Calu3 (cell line): ENCODE measurements around the gene LRMDA. TPM values are rescaled to one million over a fixed set of nuclear protein-coding genes. Genes with fewer than 3 reads are reported as not detected.

Experiments used
- BruUV-seq: library from RNA; stranded (reverse); fragments of 400-500 nt; replicated peaks from 2 replicates; lab custom pipeline; 2021; lab: Mats Ljungman, UMichigan
- CTCF ChIA-PET: fragments of 300-600 bp; sonication (Branson Sonifier 250); formaldehyde crosslinking; loops from one replicate; lab custom pipeline; 2022; ENCODE audit warnings: antibody characterized with exemption; lab: Charles Lee
- DNase-seq: peaks from one replicate; pipeline ENCODE4 v3.0.0; 2022
- H3K27ac Mint-ChIP-seq: one replicate; pipeline ENCODE4 v1.8.0; 2022; ENCODE audit warnings: mixed read lengths; ENCODE audit not compliant: unreplicated experiment
- H3K27me3 Mint-ChIP-seq: one replicate; pipeline ENCODE4 v1.8.0; 2022; ENCODE audit warnings: mixed read lengths; ENCODE audit not compliant: unreplicated experiment
- H3K36me3 Mint-ChIP-seq: one replicate; pipeline ENCODE4 v1.8.0; 2022; ENCODE audit warnings: mild to moderate bottlenecking, moderate library complexity, mixed read lengths; ENCODE audit not compliant: insufficient read depth, unreplicated experiment
- H3K4me1 Mint-ChIP-seq: one replicate; pipeline ENCODE4 v1.8.0; 2022; ENCODE audit warnings: mild to moderate bottlenecking, low read depth, mixed read lengths; ENCODE audit not compliant: unreplicated experiment
- H3K4me3 Mint-ChIP-seq: one replicate; pipeline ENCODE4 v1.8.0; 2022; ENCODE audit warnings: mild to moderate bottlenecking, low read depth, moderate library complexity, mixed read lengths; ENCODE audit not compliant: unreplicated experiment
- H3K9me3 Mint-ChIP-seq: one replicate; pipeline ENCODE4 v1.8.0; 2022; ENCODE audit warnings: low read depth, mixed read lengths; ENCODE audit not compliant: unreplicated experiment
- CTCF ChIP-seq: fragments of 200-600 bp; IDR thresholded peaks from one replicate; pipeline ENCODE4 v1.8.0; 2022; ENCODE audit warnings: antibody characterized with exemption; ENCODE audit not compliant: unreplicated experiment
- intact Hi-C: fragments of 100-400 bp; cut with micrococcal nuclease; formaldehyde crosslinking; loops from one replicate; pipeline ENCODE4 v1.10.0; 2022; ENCODE audit not compliant: unreplicated experiment
- total RNA-seq: library from RNA; stranded (reverse); gene quantifications from 2 replicates; pipeline ENCODE4 v1.2.3, GENCODE V29; 2022

The LRMDA gene
- total RNA-seq, 1 experiment from 2014 or later, result 7.6 TPM

GRCh38 chr10:75505293-75505692, 73.9 kb downstream of the LRMDA start:
- DNase-seq, result no peak
- CTCF ChIA-PET, result no interaction called here
- Mint-ChIP-seq H3K9me3 (no peaks in the 10 kb centered on the region), H3K4me1 (no peaks in the 10 kb centered on the region), H3K36me3 (no peaks in the 10 kb centered on the region), H3K27me3 (peaks cover 17% of the 10 kb centered on the region), H3K27ac (no peak overlapping the region), H3K4me3 (no peak overlapping the region)
- BruUV-seq, result no TSS peak
- intact Hi-C loops, result no loop called here
- TF ChIP-seq CTCF, result no peak

DNA sequence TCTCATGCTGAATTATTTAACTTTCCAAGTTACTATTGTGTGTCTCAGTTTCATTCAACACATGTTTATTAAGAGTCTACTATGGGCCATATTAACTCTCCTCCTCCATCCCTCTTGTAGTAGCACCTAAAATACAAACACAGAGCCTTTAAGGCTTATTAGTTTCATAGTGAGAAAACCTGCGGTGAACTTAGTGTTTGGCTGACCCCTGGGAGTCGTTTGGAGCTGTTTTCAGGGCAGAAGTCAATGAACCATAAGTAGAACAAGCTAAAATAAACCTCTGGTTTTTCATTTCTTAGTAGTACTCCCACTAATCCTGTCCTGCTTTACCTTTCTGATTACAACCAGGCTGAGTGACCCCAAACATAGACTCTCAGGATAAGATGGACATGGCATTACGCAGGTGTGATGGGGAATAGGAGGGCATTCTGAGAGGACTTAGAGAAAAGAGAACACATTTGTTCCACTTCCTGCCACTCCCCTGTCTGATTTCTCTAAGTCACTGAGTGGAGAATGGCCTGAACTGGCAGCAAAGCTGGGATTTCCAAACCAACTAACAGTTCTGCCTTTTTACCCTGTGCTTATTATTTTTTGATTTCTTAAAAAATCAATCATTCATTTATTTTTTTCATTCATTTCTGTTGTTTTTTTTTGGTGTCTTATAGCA, 74.5 kb downstream of the LRMDA start:
- peaks cover 24% of the 10 kb centered on the region for H3K27me3 Mint-ChIP-seq
- TF ChIP-seq CTCF, result no peak
- CTCF ChIA-PET, result interaction anchor here (0.7 kb wide), 1 partner anchor 281 kb away, joined by 3 read pairs; no protein-coding TSS in a partner anchor
- BruUV-seq, result no TSS peak
- intact Hi-C loops, result no loop called here
- H3K9me3 Mint-ChIP-seq, result no peaks in the 10 kb centered on the region
- no peaks in the 10 kb centered on the region for H3K4me1 Mint-ChIP-seq
- DNase-seq, result no peak
- no peak overlapping the region for H3K4me3 Mint-ChIP-seq
- H3K36me3 Mint-ChIP-seq, result no peaks in the 10 kb centered on the region
- H3K27ac Mint-ChIP-seq, result no peak overlapping the region

DNA sequence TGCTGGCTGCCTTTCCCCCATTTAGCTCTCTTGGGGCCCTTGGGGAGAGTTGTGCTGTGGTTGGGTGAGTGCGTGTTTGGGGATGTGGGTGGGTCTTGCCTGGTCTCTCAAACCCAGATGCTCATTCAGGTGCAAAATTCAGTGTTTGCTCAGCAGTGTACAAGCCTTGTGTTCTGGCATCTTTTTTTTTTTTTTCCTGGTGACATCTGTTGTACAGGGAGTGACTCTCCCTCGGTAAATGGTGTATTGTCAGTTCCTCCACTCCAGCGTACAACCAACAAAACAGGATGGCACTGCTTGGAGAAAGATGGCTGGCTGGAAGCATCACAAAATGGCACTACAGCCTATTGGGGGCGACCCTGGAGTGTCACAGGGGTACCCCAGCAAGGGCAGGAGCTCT, 75.5 kb downstream of the LRMDA start:
- CTCF ChIA-PET, result interaction anchor here (0.7 kb wide), 1 partner anchor 282 kb away, joined by 3 read pairs; no protein-coding TSS in a partner anchor
- intact Hi-C loops, result no loop called here
- no peak for TF ChIP-seq CTCF
- no peak overlapping the region for H3K27ac Mint-ChIP-seq
- BruUV-seq, result no TSS peak
- peaks cover 33% of the 10 kb centered on the region for H3K27me3 Mint-ChIP-seq
- no peaks in the 10 kb centered on the region for H3K4me1 Mint-ChIP-seq
- no peak overlapping the region for H3K4me3 Mint-ChIP-seq
- no peaks in the 10 kb centered on the region for H3K9me3 Mint-ChIP-seq
- no peak for DNase-seq
- no peaks in the 10 kb centered on the region for H3K36me3 Mint-ChIP-seq

DNA sequence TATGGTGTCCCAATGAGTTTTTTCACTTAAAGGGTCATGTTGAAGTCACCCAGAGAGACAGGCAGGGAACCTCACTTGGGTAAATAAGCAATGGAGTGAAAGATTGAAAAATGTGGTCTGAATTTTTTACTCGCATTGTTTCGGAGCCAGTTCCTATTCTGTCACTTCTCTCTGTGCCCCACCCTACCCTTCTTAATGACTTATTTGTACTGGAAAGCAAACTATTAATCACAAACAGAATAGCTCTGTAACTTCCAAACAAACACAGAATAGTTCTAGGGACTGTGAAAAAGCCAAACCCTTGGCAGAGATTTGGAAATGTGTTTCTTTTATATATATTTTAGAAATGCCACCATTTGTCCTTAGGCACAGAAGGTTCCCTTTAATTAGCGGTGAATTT, 76.0 kb downstream of the LRMDA start:
- BruUV-seq, result no TSS peak
- H3K4me1 Mint-ChIP-seq, result no peaks in the 10 kb centered on the region
- H3K9me3 Mint-ChIP-seq, result no peaks in the 10 kb centered on the region
- no peak overlapping the region for H3K27ac Mint-ChIP-seq
- no peak for DNase-seq
- no peaks in the 10 kb centered on the region for H3K36me3 Mint-ChIP-seq
- CTCF ChIA-PET, result interaction anchor here (0.5 to 0.6 kb wide), 2 partner anchors 10 kb away, joined by 3 to 4 read pairs; no protein-coding TSS in a partner anchor
- intact Hi-C loops, result no loop called here
- peaks cover 39% of the 10 kb centered on the region for H3K27me3 Mint-ChIP-seq
- no peak for TF ChIP-seq CTCF
- H3K4me3 Mint-ChIP-seq, result no peak overlapping the region
